Lung (tissue), 12 donors: Measurements from ENCODE around the gene SPDL1. TPM values are rescaled to one million over a fixed set of nuclear protein-coding genes. Genes with fewer than 3 reads are reported as not detected.

Source experiments
- ATAC-seq: fragments of 200-7000 bp; cut with Tn5 transposase; one replicate; pipeline ENCODE4 v1.9.1; 2020; ENCODE audit warnings: moderate number of reproducible peaks; ENCODE audit not compliant: insufficient read depth, low FRiP score
- DNase-seq, 3 donors: peaks; one replicate each; pipeline ENCODE4 v3.0.0-alpha.2; 2013 to 2017
- H3K27ac ChIP-seq, 2 donors: one replicate each; pipeline ENCODE4 v1.5.1; 2013; ENCODE audit warnings: mild to moderate bottlenecking in 2 of 2, moderate library complexity in 2 of 2, control low read depth in 1 of 2, inconsistent platforms in 1 of 2, low read depth in 1 of 2, low read length in 1 of 2
- H3K27me3 ChIP-seq, 3 donors: one replicate each; pipeline ENCODE4 v1.5.1; 2013; ENCODE audit warnings: low read length in 2 of 3; ENCODE audit not compliant: control insufficient read depth in 3 of 3, insufficient read depth in 3 of 3
- H3K36me3 ChIP-seq, 4 donors: one replicate each; pipeline ENCODE4 v1.5.1; 2013; ENCODE audit warnings: low read length in 4 of 4, mild to moderate bottlenecking in 1 of 4, moderate library complexity in 1 of 4; ENCODE audit not compliant: control insufficient read depth in 4 of 4, insufficient read depth in 4 of 4
- H3K4me1 ChIP-seq, 5 donors: one replicate each; pipeline ENCODE4 v1.5.1; 2013; ENCODE audit warnings: low read length in 5 of 5, mild to moderate bottlenecking in 2 of 5, moderate library complexity in 1 of 5; ENCODE audit not compliant: control insufficient read depth in 5 of 5, insufficient read depth in 5 of 5
- H3K4me3 ChIP-seq: one replicate; pipeline ENCODE4 v1.5.1; 2013; ENCODE audit warnings: mild to moderate bottlenecking, control low read depth, moderate library complexity
- H3K9ac ChIP-seq, 2 donors: one replicate each; pipeline ENCODE4 v1.5.1; 2013; ENCODE audit warnings: low read length in 2 of 2, control low read depth in 1 of 2; ENCODE audit not compliant: insufficient read depth in 1 of 2
- H3K9me3 ChIP-seq, 4 donors: one replicate each; pipeline ENCODE4 v1.5.1; 2013; ENCODE audit warnings: low read length in 3 of 4, mild to moderate bottlenecking in 1 of 4, moderate library complexity in 1 of 4; ENCODE audit not compliant: control insufficient read depth in 4 of 4, insufficient read depth in 3 of 4
- CTCF ChIP-seq: IDR thresholded peaks from 2 replicates; pipeline ENCODE4 v1.5.1; 2012; ENCODE audit warnings: mild to moderate bottlenecking; ENCODE audit errors: control extremely low read depth, extremely low read depth
- WGBS, 2 donors: extraction: QIAGEN DNeasy Blood & Tissue Kit; methylation state at CpG; one replicate each; pipeline ENCODE4 v1.1.7; 2013; 5-methylcytosine and 5-hydroxymethylcytosine counted together
- polyA plus RNA-seq, 2 donors: library from polyadenylated mRNA; stranded (reverse); fragments of 200-250 nt; gene quantifications; one replicate each; pipeline ENCODE4 v1.2.1, GENCODE V29; 2013
- total RNA-seq, 2 donors: library from RNA; depleted of rRNA in 1 of 2; stranded (reverse); fragments of >200 nt in 1 of 2; gene quantifications; one replicate each; pipeline ENCODE4 v1.2.1, GENCODE V29; 2014 to 2021
- donor health status: control.
- donor health status: control.
- donor health status: Bipolar disorder and iron deficiency.
- donor health status: healthy.
- donor health status: DM: yes; HTN: yes; CAD: no.

SPDL1 gene
- total and polyA plus RNA-seq, 4 donors, result 4.3 to 13.4 (median 8.6) TPM

DNA sequence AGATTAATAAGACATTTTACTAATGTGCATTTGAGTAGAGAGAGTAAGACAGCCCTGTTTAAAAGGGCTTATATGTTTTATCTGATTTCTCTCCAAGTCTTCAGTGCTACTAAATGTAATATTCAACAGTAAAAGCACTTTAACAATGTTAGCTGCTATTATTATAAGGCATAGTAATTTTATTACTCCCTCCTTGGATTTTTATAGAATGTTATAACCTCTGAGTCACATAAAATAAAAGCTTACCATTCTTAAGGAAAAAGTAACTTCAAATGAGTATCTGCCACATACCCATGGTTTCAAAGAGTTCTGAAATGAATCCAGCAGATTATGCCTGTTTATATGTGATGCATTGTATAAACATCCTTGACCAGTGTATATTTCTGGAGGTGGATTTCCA lies 19.0 kb downstream of the SPDL1 start:
- no peaks in the 10 kb centered on the region for H3K9me3 ChIP-seq
- no peak overlapping the region for H3K27ac ChIP-seq
- no peak for DNase-seq
- no peaks in the 10 kb centered on the region for H3K27me3 ChIP-seq
- no peaks in the 10 kb centered on the region for H3K4me1 ChIP-seq
- H3K4me3 ChIP-seq, result no peak overlapping the region
- H3K36me3 ChIP-seq, result peaks cover 2 to 31% (median 15%) of the 10 kb centered on the region in 4 donors
- TF ChIP-seq CTCF, result no peak
- H3K9ac ChIP-seq, result no peak overlapping the region
- no peak for ATAC-seq

DNA sequence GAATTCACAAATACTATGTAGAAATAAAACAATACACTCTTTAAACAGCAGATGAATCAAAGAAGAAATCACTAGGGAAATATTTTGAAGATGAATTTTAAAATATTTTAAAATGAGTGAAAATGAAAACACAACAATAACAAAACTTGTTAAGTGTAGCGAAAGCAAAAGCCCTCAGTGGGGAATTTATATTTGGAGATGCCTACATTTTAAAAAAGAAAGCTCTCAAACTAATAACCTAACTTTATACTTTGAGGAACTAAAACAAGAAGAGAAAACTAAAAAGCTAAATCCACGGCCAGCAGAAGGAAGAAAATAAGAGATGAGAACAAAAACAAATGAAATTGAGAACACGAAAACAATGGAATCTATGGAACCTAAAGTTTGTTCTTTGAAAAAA lies 22.7 kb downstream of the SPDL1 start:
- ATAC-seq (no peak), DNase-seq (no peak)
- Histone ChIP-seq H3K9me3 (peaks cover 0 to 4% (median 1%) of the 10 kb centered on the region in 4 donors), H3K36me3 (peaks cover 2 to 11% (median 6%) of the 10 kb centered on the region in 4 donors), H3K4me1 (no peaks in the 10 kb centered on the region), H3K4me3 (no peak overlapping the region), H3K27me3 (no peaks in the 10 kb centered on the region), H3K27ac (no peak overlapping the region), H3K9ac (no peak overlapping the region)
- WGBS, 2 donors, result 90 to 94% methylated on average over 3 of the region's 3 CpGs
- TF ChIP-seq CTCF, result no peak

- ATAC-seq, result no peak
- Histone ChIP-seq H3K27me3 (peaks cover 0 to 2% (median 0%) of the 10 kb centered on the region in 3 donors), H3K9ac (no peak overlapping the region), H3K9me3 (peaks cover 0 to 4% (median 1%) of the 10 kb centered on the region in 4 donors), H3K36me3 (peaks cover 0 to 4% (median 0%) of the 10 kb centered on the region in 4 donors), H3K4me3 (no peak overlapping the region), H3K4me1 (no peaks in the 10 kb centered on the region), H3K27ac (no peak overlapping the region)
- TF ChIP-seq CTCF, result no peak
- 75 to 87% methylated on average over 2 of the region's 2 CpGs for WGBS, 2 donors
- DNase-seq, result no peak
These were observed 24.3 kb downstream of the SPDL1 start for GRCh38 chr5:169607882-169608281.

GRCh38 chr5:169609716-169610115 lies 26.1 kb downstream of the SPDL1 start:
- TF ChIP-seq CTCF, result no peak
- Histone ChIP-seq H3K27me3 (peaks cover 0 to 2% (median 0%) of the 10 kb centered on the region in 3 donors), H3K9ac (no peak overlapping the region), H3K4me1 (no peaks in the 10 kb centered on the region), H3K36me3 (no peaks in the 10 kb centered on the region), H3K9me3 (peaks cover 0 to 4% (median 1%) of the 10 kb centered on the region in 4 donors), H3K4me3 (no peak overlapping the region), H3K27ac (no peak overlapping the region)
- 78 to 89% methylated on average over 3 of the region's 3 CpGs for WGBS, 2 donors
- DNase-seq (no peak), ATAC-seq (no peak)
